GM12865 (cell line): ENCODE results near the gene STXBP5L.
"Not testable (repeated sequence)": the region's sequence is repeated elsewhere in the genome, so short reads cannot be mapped to it uniquely, and the experiment has no call there.

Experiments used
- DNase-seq: peaks from one replicate; pipeline ENCODE4 v3.0.0; 2010; ENCODE audit warnings: low read depth
- H3K4me3 ChIP-seq: 2 replicates; pipeline ENCODE4 v1.5.1; 2011; ENCODE audit warnings: mild to moderate bottlenecking, low read depth, low read length, control low read depth
- TF ChIP-seq, protein P1 (sequence below): IDR thresholded peaks from 2 replicates; pipeline ENCODE4 v1.5.1; 2011; ENCODE audit warnings: low read length, control low read depth, low read depth, inconsistent platforms; ENCODE audit not compliant: insufficient read depth; ENCODE audit errors: missing control alignments

The STXBP5L gene

DNA sequence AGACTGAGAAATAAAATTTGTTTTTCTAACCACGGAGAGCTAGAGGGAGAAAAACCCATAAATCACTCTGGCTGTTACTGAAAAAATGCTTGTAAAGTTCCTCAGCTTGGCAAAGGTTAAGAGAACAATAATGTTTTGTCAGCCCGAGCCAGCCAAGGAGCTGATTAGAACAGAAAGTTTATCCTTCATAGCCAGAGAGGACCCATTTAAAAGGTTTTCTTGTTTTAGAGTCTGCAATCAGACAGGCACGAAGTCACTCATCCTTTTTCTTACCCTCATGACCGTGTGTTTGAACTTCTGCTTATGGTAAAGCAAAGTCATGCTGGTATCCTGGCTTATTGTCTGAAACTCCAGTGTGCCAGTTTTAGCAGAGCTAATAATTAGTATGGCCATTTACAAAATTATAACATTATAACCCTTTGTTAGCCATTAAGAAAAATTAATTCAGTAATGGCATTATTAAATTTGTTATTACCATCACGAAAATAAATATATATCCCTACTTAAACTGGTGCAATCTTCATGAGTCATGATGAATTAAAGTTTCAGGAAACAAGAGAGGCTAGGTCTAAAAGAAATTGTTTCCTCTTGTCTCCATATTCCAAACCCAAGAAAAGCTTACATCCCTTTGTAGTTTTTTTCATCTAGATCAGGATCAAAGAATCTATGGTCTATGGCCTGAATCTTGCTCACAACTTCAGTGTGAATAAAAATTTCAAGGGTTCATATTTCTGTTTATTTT, 13.5 kb upstream of the STXBP5L start:
- no peak for DNase-seq
- H3K4me3 ChIP-seq = no peak overlapping the region

DNA sequence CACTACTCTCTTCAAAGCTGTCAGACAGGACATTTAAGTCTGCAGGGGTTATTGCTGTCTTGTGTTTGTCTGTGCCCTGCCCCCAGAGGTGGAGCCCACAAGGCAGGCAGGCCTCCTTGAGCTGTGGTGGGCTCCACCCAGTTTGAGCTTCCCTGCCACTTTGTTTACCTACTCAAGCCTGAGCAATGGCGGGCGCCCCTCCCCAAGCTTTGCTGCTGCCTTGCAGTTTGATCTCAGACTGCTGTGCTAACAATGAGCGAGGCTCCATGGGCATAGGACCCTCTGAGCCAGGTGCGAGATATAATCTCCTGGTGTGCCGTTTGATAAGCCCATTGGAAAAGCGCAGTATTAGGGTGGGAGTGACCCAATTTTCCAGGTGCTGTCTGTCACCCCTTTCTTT, 6.3 kb upstream of the STXBP5L start:
- H3K4me3 ChIP-seq = not testable (repeated sequence)

More for the DNA sequence above, 13.5 kb upstream of the STXBP5L start:
- TF ChIP-seq, protein P1, sequence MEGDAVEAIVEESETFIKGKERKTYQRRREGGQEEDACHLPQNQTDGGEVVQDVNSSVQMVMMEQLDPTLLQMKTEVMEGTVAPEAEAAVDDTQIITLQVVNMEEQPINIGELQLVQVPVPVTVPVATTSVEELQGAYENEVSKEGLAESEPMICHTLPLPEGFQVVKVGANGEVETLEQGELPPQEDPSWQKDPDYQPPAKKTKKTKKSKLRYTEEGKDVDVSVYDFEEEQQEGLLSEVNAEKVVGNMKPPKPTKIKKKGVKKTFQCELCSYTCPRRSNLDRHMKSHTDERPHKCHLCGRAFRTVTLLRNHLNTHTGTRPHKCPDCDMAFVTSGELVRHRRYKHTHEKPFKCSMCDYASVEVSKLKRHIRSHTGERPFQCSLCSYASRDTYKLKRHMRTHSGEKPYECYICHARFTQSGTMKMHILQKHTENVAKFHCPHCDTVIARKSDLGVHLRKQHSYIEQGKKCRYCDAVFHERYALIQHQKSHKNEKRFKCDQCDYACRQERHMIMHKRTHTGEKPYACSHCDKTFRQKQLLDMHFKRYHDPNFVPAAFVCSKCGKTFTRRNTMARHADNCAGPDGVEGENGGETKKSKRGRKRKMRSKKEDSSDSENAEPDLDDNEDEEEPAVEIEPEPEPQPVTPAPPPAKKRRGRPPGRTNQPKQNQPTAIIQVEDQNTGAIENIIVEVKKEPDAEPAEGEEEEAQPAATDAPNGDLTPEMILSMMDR = no peak

DNA sequence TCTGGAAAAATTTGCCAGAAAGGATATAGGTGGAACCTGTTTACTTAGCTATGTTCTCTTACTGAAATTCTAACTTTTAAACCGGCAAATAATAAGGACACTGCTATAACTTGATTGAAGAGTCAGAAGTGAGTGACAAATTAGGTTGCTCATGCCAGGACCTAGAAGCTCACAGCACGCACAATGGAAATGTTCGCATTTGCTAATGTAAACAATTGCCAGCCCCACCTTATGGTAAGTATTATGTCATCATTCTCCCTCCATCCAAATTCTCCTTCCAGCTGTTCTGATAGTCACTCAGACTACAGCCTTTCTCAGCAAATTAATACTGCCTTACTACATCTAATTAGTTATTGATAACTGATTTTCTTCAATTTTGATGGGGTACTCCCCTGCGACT, 4.8 kb upstream of the STXBP5L start:
- no peak overlapping the region for H3K4me3 ChIP-seq
- DNase-seq = no peak
- TF ChIP-seq, protein P1 = no peak

More for the DNA sequence above, 6.3 kb upstream of the STXBP5L start:
- DNase-seq = not testable (repeated sequence)

DNA sequence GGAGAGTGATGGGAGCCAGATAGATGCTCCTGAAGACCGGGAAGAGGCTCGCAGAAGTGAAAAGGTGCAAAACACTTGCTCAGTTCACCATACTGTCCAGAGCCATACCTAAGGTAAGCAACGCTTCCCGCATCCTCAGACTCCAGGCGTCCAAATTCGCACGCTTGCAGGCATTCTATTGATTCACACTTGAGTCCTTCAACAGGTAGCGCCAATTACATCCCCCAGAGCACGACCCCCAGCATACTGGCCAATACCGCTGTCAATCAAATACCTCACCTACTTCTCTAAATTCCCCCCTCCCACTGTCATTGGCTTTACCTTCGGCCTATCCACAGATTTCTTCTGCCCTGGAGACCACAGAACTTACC, 361 bp upstream of the STXBP5L start:
- H3K4me3 ChIP-seq = no peak overlapping the region
- TF ChIP-seq, protein P1 = no peak
- no peak for DNase-seq

DNA sequence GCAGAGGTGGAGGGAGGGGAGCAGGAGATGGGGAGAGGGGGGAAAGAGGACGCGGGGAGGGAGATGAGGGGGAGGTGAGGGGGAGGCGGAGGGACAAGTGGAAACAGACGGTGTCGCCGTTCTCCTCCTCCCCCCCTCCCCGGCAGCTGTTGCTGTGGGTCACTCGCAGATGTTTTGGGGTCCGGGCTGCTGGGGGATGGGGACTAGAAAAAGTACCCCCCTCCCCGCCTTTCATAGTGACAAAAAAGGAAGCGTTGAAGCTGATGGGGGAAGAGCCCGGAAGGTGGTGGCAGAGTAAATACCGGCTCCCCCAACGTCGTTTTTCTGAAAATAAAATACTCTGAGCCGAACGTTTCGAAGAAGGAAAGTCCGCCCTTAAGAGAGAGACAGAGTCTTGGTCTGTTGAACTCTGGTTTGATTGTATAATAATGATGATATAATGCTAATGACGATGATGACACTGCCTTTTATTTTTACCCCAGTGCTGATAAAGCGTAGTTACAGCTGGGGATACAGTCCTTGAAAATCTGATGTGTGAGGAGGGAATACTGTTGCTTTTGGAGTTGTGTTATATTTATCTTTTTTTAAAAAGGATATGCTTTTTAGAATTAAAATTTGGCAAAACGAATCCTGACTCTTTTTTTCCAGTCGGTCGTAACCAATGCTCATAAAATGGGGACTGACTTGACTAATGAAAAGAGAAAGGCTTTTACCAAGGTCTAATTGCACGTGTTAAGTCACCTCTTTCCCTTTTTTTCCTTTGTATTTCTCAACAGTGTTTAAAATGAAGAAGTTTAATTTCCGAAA, 993 bp downstream of the STXBP5L start:
- DNase-seq = no peak
- TF ChIP-seq, protein P1 = no peak
- H3K4me3 ChIP-seq = no peak overlapping the region

DNA sequence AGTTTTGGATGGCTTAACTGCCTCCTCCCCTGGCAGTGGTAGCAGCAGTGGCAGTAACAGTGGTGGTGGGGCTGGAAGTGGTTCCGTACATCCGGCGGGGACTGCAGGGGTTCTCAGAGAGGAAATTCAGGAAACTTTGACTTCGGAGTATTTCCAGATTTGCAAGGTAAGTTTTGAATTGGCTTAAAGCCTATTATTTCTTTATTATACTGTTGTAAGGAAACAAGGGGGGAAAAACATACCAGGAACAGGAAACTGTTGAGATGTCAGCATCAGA, 1.5 kb downstream of the STXBP5L start:
- H3K4me3 ChIP-seq = no peak overlapping the region
- TF ChIP-seq, protein P1 = no peak
- DNase-seq = no peak

DNA sequence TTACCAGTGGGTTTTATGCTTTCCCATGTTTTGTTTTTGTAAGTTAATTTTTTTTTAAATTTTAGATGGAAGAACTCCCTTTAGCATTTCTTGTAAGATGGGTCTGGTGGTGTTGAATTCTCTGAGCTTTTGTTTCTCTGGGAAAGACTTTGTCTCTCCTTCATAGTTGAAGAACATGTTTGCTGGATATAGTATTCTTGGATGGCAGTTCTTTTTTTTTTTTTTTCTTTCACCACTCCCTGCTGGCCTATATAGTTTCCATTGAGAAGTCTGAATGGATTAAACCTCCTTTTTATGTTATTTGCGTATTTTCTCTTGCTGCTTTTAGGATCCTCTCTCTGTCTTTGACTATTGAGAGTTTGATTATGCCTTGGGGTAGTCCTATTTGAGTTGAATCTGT, 18.1 kb downstream of the STXBP5L start:
- H3K4me3 ChIP-seq = no peak overlapping the region
- no peak for DNase-seq
- TF ChIP-seq, protein P1 = no peak
